HCT116 (cell line): Measurements from ENCODE around the gene ERGIC2. TPM values are rescaled to one million over a fixed set of nuclear protein-coding genes. Genes with fewer than 3 reads are reported as not detected.

Experiments
- ATAC-seq: fragments of 200-7000 bp; cut with Tn5 transposase; 2 replicates; pipeline ENCODE4 v1.9.1; 2020; ENCODE audit warnings: mild to moderate bottlenecking, moderate library complexity
- BruUV-seq: library from RNA; stranded (reverse); fragments of 400-500 nt; replicated peaks from 2 replicates; lab custom pipeline; 2021; lab: Mats Ljungman, UMichigan
- CTCF ChIA-PET: fragments of 300-600 bp; sonication (Branson Sonifier 250); formaldehyde crosslinking; loops from one replicate; lab custom pipeline; 2021; ENCODE audit warnings: antibody characterized with exemption; lab: Charles Lee
- POLR2A ChIA-PET: fragments of 300-600, 350-600 bp; sonication (Branson Sonifier 250); formaldehyde crosslinking; loops from one replicate; lab custom pipeline; 2021; ENCODE audit warnings: antibody characterized with exemption; lab: Charles Lee
- RAD21 ChIA-PET, 2 experiments: fragments of 300-600 bp; sonication (Branson Sonifier 250); formaldehyde crosslinking; loops; one replicate each; lab custom pipeline; 2023; ENCODE audit warnings: low total read pairs in 2 of 2; ENCODE audit not compliant: uncharacterized antibody in 2 of 2, unreplicated experiment in 2 of 2, low non-redundant PET in 1 of 2; lab: Charles Lee
- DNase-seq: peaks from one replicate; pipeline ENCODE4 v3.0.0-alpha.2; 2010; ENCODE audit warnings: low read depth, low spot score
- H2AFZ ChIP-seq: fragments of 200-600 bp; shearing (Covaris generic), sonication (generic); 2 replicates; pipeline ENCODE4 v1.6.1; 2017; ENCODE audit warnings: low read depth, mixed run types, mixed read lengths, antibody characterized with exemption, low read length; ENCODE audit not compliant: poor library complexity, severe bottlenecking
- H3K27ac ChIP-seq: 2 replicates; pipeline ENCODE4 v1.5.1; 2012; ENCODE audit warnings: low read depth, low read length
- H3K27me3 ChIP-seq: fragments of 200-600 bp; sonication (generic); 2 replicates; pipeline ENCODE4 v1.6.1; 2016; ENCODE audit warnings: mixed run types, low read length, mixed read lengths; ENCODE audit not compliant: insufficient read depth
- H3K36me3 ChIP-seq, 2 experiments: fragments of 200-500 bp in 1 of 2; fragments of 200-600 bp in 1 of 2; sonication (Bioruptor generic) in 1 of 2; sonication (generic) in 1 of 2; 2 replicates each; pipeline versions ENCODE4 v1.5.1 to v1.6.1; 2014 to 2016; ENCODE audit warnings: low read length in 2 of 2, inconsistent platforms in 1 of 2, mixed read lengths in 1 of 2, mixed run types in 1 of 2; ENCODE audit not compliant: insufficient read depth in 2 of 2, control insufficient read depth in 1 of 2
- H3K4me1 ChIP-seq, 2 experiments: fragments of 200-600 bp in 1 of 2; sonication (generic) in 1 of 2; 2 replicates each; pipeline versions ENCODE4 v1.5.1 to v1.6.1; 2012 to 2017; ENCODE audit warnings: low read length in 2 of 2, inconsistent platforms in 1 of 2, mild to moderate bottlenecking in 1 of 2, mixed read lengths in 1 of 2, mixed run types in 1 of 2, moderate library complexity in 1 of 2; ENCODE audit not compliant: insufficient read depth in 2 of 2, control insufficient read depth in 1 of 2
- H3K4me2 ChIP-seq: fragments of 200-600 bp; sonication (generic); 2 replicates; pipeline ENCODE4 v1.6.1; 2017; ENCODE audit warnings: mixed run types, low read length, mixed read lengths
- H3K4me3 ChIP-seq, 2 experiments: fragments of 200-600 bp in 1 of 2; sonication (generic) in 1 of 2; replicated peaks in 1 of 2; 2 replicates each; pipeline ENCODE4 v1.5.1; 2011 to 2016; ENCODE audit warnings: low read length in 2 of 2, control low read depth in 1 of 2, low read depth in 1 of 2, mild to moderate bottlenecking in 1 of 2, mixed read lengths in 1 of 2, mixed run types in 1 of 2
- H3K79me2 ChIP-seq: fragments of 200-600 bp; sonication (generic); 2 replicates; pipeline ENCODE4 v1.6.1; 2017; ENCODE audit warnings: mild to moderate bottlenecking, mixed run types, low read length, moderate library complexity, mixed read lengths; ENCODE audit not compliant: insufficient read depth
- H3K9ac ChIP-seq: fragments of 200-600 bp; sonication (generic); 2 replicates; pipeline ENCODE4 v1.6.1; 2016; ENCODE audit warnings: low read length, mixed read lengths
- H3K9me2 ChIP-seq: fragments of 200-600 bp; sonication (generic), shearing (Covaris generic); 2 replicates; pipeline ENCODE4 v1.6.1; 2017; ENCODE audit warnings: mixed run types, mild to moderate bottlenecking, moderate library complexity; ENCODE audit not compliant: insufficient read depth
- H3K9me3 ChIP-seq, 2 experiments: fragments of 200-500 bp in 1 of 2; fragments of 200-600 bp in 1 of 2; sonication (Bioruptor generic) in 1 of 2; sonication (generic) in 1 of 2; 2 replicates each; pipeline ENCODE4 v1.6.1; 2014 to 2017; ENCODE audit warnings: low read length in 2 of 2, mixed read lengths in 2 of 2, inconsistent platforms in 1 of 2, low read depth in 1 of 2, mild to moderate bottlenecking in 1 of 2, mixed run types in 1 of 2, moderate library complexity in 1 of 2; ENCODE audit not compliant: control insufficient read depth in 1 of 2, insufficient read depth in 1 of 2
- H4K20me1 ChIP-seq: fragments of 200-600 bp; sonication (generic), shearing (Covaris generic); 2 replicates; pipeline ENCODE4 v1.6.1; 2017; ENCODE audit warnings: mixed run types, mild to moderate bottlenecking, moderate library complexity; ENCODE audit not compliant: insufficient read depth
- CEBPB ChIP-seq: IDR thresholded peaks from 2 replicates; pipeline ENCODE4 v1.6.1; 2012; ENCODE audit warnings: low read depth
- EGR1 ChIP-seq: IDR thresholded peaks from 2 replicates; pipeline ENCODE4 v1.6.1; 2012; ENCODE audit warnings: low read depth
- ELF1 ChIP-seq: IDR thresholded peaks from 2 replicates; pipeline ENCODE4 v1.6.1; 2012; ENCODE audit warnings: low read depth, borderline replicate concordance
- EZH2 ChIP-seq: fragments of 200-600 bp; sonication (generic); IDR thresholded peaks from 2 replicates; pipeline ENCODE4 v1.6.1; 2017; ENCODE audit warnings: antibody characterized with exemption, mixed run types
- FOSL1 ChIP-seq: IDR thresholded peaks from 2 replicates; pipeline ENCODE4 v1.6.1; 2012; ENCODE audit warnings: low read depth
- JUND ChIP-seq: IDR thresholded peaks from 2 replicates; pipeline ENCODE4 v1.6.1; 2012
- POLR2A ChIP-seq: IDR thresholded peaks from 2 replicates; pipeline ENCODE4 v1.7.0; 2011; ENCODE audit warnings: borderline replicate concordance; ENCODE audit not compliant: insufficient read depth, insufficient read length; ENCODE audit errors: extremely low read depth
- TCF7L2 ChIP-seq: IDR thresholded peaks from 2 replicates; pipeline ENCODE4 v1.7.0; 2011; ENCODE audit warnings: borderline replicate concordance, inconsistent platforms; ENCODE audit not compliant: insufficient read depth, insufficient read length; ENCODE audit errors: extremely low read depth
- ZFX ChIP-seq: fragments of 450-650 bp; IDR thresholded peaks from 2 replicates; pipeline ENCODE4 v1.6.1; 2017
- ZNF274 ChIP-seq: fragments of 200-500 bp; sonication (Bioruptor generic); IDR thresholded peaks from 2 replicates; pipeline ENCODE4 v1.6.1; 2014; ENCODE audit warnings: mild to moderate bottlenecking, low read depth, low read length, inconsistent platforms
- intact Hi-C: fragments of 100-400 bp; cut with micrococcal nuclease; formaldehyde crosslinking; loops from 2 replicates; pipeline ENCODE4 v1.10.0; 2022
- total RNA-seq: library from RNA; stranded (reverse); gene quantifications from one replicate; pipeline ENCODE4 v1.2.1, GENCODE V29; 2021; ENCODE audit not compliant: unreplicated experiment
- TF ChIP-seq, protein P1 (sequence below): IDR thresholded peaks from 2 replicates; pipeline ENCODE4 v1.6.1; 2012
- TF ChIP-seq, protein P2 (sequence below): IDR thresholded peaks from 2 replicates; pipeline ENCODE4 v1.6.1; 2012
- TF ChIP-seq, protein P3 (sequence below): IDR thresholded peaks from 2 replicates; pipeline ENCODE4 v1.6.1; 2012; ENCODE audit warnings: low read depth

Gene ERGIC2
- total RNA-seq, 1 experiment from 2014 or later = 71.1 TPM

DNA sequence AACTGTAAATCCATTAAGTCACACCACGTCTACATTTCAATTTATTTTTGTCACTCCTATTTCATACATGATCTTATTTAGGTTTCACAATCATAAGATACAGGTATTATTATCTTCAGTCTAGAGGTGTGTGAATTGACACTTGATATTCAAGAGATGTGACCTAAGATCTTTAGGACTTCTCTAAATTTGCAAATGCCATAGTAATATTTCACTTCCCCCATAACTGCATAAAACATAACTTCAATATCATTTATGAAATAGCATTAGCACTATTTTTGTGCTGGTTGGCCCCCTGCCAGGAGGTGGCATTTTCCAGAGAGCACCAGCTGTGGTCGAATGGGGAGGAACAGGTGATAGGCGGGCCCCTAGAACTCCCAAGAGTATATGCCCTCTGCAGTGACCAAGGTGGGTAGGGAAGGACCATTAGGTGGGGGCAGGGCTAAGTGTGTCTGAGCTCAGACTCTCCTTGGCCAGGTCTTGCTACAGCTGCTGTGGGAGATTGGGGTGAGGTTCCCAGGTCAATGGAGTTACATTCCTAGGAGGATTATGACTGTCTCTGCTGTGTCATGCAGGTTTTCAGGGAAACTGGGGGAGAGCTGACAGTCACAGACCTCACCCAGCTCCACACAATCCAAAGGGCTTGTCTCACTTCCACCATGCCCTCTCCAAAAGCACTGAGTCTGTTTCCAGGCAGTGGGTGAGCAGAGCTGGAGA lies 49.2 kb upstream of the ERGIC2 start:
- no peaks in the 10 kb centered on the region for H3K79me2 ChIP-seq
- peaks cover 4 to 16% of the 10 kb centered on the region in 2 experiments; a peak in 3 of 4 replicates for H3K4me1 ChIP-seq
- POLR2A ChIA-PET = no interaction called here
- no peak overlapping the region for H3K9ac ChIP-seq
- H3K36me3 ChIP-seq = no peaks in the 10 kb centered on the region
- no peak overlapping the region for H3K27ac ChIP-seq
- H3K9me3 ChIP-seq = no peaks in the 10 kb centered on the region
- H2AFZ ChIP-seq = no peak overlapping the region
- TF ChIP-seq CEBPB = no peak
- TF ChIP-seq EZH2 = no peak
- TF ChIP-seq POLR2A = no peak
- no peak for TF ChIP-seq FOSL1
- TF ChIP-seq, protein P1, sequence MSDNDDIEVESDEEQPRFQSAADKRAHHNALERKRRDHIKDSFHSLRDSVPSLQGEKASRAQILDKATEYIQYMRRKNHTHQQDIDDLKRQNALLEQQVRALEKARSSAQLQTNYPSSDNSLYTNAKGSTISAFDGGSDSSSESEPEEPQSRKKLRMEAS = no peak
- no peak for TF ChIP-seq ZNF274
- TF ChIP-seq, protein P2, sequence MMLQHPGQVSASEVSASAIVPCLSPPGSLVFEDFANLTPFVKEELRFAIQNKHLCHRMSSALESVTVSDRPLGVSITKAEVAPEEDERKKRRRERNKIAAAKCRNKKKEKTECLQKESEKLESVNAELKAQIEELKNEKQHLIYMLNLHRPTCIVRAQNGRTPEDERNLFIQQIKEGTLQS = no peak
- no peak for TF ChIP-seq ELF1
- no peak for TF ChIP-seq ZFX
- TF ChIP-seq EGR1 = no peak
- TF ChIP-seq TCF7L2 = no peak
- TF ChIP-seq JUND = no peak
- TF ChIP-seq, protein P3, sequence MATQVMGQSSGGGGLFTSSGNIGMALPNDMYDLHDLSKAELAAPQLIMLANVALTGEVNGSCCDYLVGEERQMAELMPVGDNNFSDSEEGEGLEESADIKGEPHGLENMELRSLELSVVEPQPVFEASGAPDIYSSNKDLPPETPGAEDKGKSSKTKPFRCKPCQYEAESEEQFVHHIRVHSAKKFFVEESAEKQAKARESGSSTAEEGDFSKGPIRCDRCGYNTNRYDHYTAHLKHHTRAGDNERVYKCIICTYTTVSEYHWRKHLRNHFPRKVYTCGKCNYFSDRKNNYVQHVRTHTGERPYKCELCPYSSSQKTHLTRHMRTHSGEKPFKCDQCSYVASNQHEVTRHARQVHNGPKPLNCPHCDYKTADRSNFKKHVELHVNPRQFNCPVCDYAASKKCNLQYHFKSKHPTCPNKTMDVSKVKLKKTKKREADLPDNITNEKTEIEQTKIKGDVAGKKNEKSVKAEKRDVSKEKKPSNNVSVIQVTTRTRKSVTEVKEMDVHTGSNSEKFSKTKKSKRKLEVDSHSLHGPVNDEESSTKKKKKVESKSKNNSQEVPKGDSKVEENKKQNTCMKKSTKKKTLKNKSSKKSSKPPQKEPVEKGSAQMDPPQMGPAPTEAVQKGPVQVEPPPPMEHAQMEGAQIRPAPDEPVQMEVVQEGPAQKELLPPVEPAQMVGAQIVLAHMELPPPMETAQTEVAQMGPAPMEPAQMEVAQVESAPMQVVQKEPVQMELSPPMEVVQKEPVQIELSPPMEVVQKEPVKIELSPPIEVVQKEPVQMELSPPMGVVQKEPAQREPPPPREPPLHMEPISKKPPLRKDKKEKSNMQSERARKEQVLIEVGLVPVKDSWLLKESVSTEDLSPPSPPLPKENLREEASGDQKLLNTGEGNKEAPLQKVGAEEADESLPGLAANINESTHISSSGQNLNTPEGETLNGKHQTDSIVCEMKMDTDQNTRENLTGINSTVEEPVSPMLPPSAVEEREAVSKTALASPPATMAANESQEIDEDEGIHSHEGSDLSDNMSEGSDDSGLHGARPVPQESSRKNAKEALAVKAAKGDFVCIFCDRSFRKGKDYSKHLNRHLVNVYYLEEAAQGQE = no peak
- no peaks in the 10 kb centered on the region for H4K20me1 ChIP-seq
- H3K27me3 ChIP-seq = no peaks in the 10 kb centered on the region
- ATAC-seq (no peak), DNase-seq (no peak)
- H3K9me2 ChIP-seq = no peaks in the 10 kb centered on the region; the same call in 1 of the 2 replicates
- no TSS peak for BruUV-seq
- H3K4me2 ChIP-seq = no peak overlapping the region
- CTCF ChIA-PET = no interaction called here
- RAD21 ChIA-PET = no interaction called here
- intact Hi-C loops = no loop called here
- no peak overlapping the region for H3K4me3 ChIP-seq
